DMS114 treated with DMSO at 0.1 percent for 48 hours (cell line): ENCODE data around the gene EML3.
A peak's percentile ranks its signal among the peaks of the same experiment; 100 is the strongest.

Source experiments
- DNase-seq: peaks from one replicate; lab custom pipeline; 2025; ENCODE audit not compliant: unreplicated experiment; lab: John Stamatoyannopoulos, UW

The EML3 gene

DNA sequence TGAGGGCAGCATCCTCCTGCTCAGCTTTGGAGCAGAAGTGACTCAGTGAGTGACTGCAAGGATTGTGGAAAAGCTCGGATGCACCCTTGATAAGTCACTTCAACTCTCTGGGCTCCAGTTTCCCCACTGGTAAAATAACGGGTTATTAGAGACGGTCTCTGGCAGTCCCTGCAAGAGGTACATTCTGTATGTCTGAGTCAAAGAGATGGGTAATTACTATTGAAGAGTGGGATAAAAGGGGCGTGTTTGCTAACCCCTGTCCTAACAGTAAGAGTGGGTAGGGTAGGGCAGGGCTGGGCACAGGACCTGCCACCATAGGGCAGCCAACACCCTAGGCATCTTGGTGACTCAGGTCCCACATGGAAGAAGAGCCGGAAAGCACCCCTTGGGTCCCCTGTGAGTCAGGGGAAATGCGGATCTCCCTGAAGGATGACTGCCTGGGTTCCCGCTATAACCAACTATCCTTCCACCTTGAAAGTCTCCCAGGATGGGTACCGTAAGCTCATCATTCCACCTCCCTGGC is 58.7 kb downstream of the EML3 start:
- no peak for DNase-seq

GRCh38 chr11:62553080-62553838 is 59.3 kb downstream of the EML3 start:
- peak; percentile 64 for DNase-seq

- DNase-seq: no peak
These were observed 60.0 kb downstream of the EML3 start for GRCh38 chr11:62552485-62553079.
